ENCODE data around the gene MAD1L1. TPM values are rescaled to one million over a fixed set of nuclear protein-coding genes. Genes with fewer than 3 reads are reported as not detected.

The MAD1L1 gene
- total RNA-seq, 1 donor from 2014 or later = 53.8 TPM

GRCh38 chr7:2099048-2099957, 133.4 kb downstream of the MAD1L1 start:
- Mint-ChIP-seq H3K9me3 (peaks cover 3% of the 10 kb centered on the region), H3K36me3 (ENCODE audit: low read depth) (peaks cover 8% of the 10 kb centered on the region), H3K4me3 (no peak overlapping the region), H3K27me3 (ENCODE audit: low read depth) (no peaks in the 10 kb centered on the region), H3K4me1 (peaks cover 43% of the 10 kb centered on the region), H3K27ac (ENCODE audit: unreplicated experiment) (no peak overlapping the region)
- no peak for TF ChIP-seq CTCF (conservative IDR thresholded peaks at IDR 0.05)
- no peak for DNase-seq (ENCODE audit: low read depth, low spot score)

- H3K36me3 Mint-ChIP-seq (ENCODE audit: low read depth) = peaks cover 8% of the 10 kb centered on the region
- TF ChIP-seq CTCF (conservative IDR thresholded peaks at IDR 0.05) = no peak
- peaks cover 3% of the 10 kb centered on the region for H3K9me3 Mint-ChIP-seq
- H3K4me1 Mint-ChIP-seq = peaks cover 37% of the 10 kb centered on the region
- H3K27me3 Mint-ChIP-seq (ENCODE audit: low read depth) = no peaks in the 10 kb centered on the region
- no peak for DNase-seq (ENCODE audit: low read depth, low spot score)
- no peak overlapping the region for H3K4me3 Mint-ChIP-seq
- H3K27ac Mint-ChIP-seq (ENCODE audit: unreplicated experiment) = peak overlapping the region; percentile 57
Observed at GRCh38 chr7:2098496-2098895, 134.2 kb downstream of the MAD1L1 start.

- Mint-ChIP-seq H3K27ac (ENCODE audit: unreplicated experiment) (no peak overlapping the region), H3K4me1 (peaks cover 38% of the 10 kb centered on the region), H3K27me3 (ENCODE audit: low read depth) (no peaks in the 10 kb centered on the region), H3K4me3 (no peak overlapping the region), H3K36me3 (ENCODE audit: low read depth) (peaks cover 8% of the 10 kb centered on the region), H3K9me3 (peaks cover 3% of the 10 kb centered on the region)
- no peak for DNase-seq (ENCODE audit: low read depth, low spot score)
- no peak for TF ChIP-seq CTCF (conservative IDR thresholded peaks at IDR 0.05)
Observed at GRCh38 chr7:2098056-2098455, 134.7 kb downstream of the MAD1L1 start.

GRCh38 chr7:2097492-2097891, 135.3 kb downstream of the MAD1L1 start:
- Mint-ChIP-seq H3K27ac (ENCODE audit: unreplicated experiment) (peak overlapping the region; percentile 43), H3K4me1 (peaks cover 36% of the 10 kb centered on the region), H3K9me3 (peaks cover 3% of the 10 kb centered on the region), H3K27me3 (ENCODE audit: low read depth) (no peaks in the 10 kb centered on the region), H3K4me3 (no peak overlapping the region), H3K36me3 (ENCODE audit: low read depth) (peaks cover 8% of the 10 kb centered on the region)
- no peak for TF ChIP-seq CTCF (conservative IDR thresholded peaks at IDR 0.05)
- DNase-seq (ENCODE audit: low read depth, low spot score) = no peak

- TF ChIP-seq CTCF (conservative IDR thresholded peaks at IDR 0.05) = no peak
- Mint-ChIP-seq H3K36me3 (ENCODE audit: low read depth) (peaks cover 9% of the 10 kb centered on the region), H3K9me3 (no peaks in the 10 kb centered on the region), H3K27ac (ENCODE audit: unreplicated experiment) (peak overlapping the region; percentile 88), H3K27me3 (ENCODE audit: low read depth) (no peaks in the 10 kb centered on the region), H3K4me3 (no peak overlapping the region), H3K4me1 (peaks cover 30% of the 10 kb centered on the region)
- DNase-seq (ENCODE audit: low read depth, low spot score) = no peak
Observed at GRCh38 chr7:2096692-2097387, 135.9 kb downstream of the MAD1L1 start.

Data from neural crest cell (in vitro differentiated cells).